LoVo (cell line): ENCODE results near the gene CDHR2.
"Not testable (repeated sequence)": the region's sequence is repeated elsewhere in the genome, so short reads cannot be mapped to it uniquely, and the experiment has no call there.

Experiments
- DNase-seq: peaks from one replicate; pipeline ENCODE4 v3.0.0-alpha.2; 2016; ENCODE audit warnings: low spot score

The CDHR2 gene

DNA sequence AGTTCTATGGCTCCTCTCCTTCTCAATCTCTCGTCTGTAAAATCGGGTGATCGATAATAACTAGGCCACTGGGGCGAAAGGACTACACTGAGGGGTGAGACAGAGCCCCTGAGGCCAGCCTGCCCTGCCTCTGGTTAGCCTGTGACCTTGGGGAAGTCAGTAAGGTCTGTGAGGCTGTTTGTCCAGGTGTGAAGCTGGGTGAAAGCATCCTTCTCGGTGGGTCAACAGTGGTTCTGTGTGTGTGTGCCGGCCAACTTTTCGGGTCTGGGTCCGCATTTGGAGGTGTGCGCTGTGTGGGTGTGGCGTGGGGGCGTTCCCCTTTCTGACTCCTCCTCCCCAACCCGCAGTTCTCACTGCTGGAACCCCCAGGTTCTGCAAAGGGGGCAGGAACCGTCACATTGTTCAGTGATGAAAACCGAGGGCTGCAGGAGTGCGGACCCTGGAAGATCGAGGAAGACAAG is 7.0 kb upstream of the CDHR2 start:
- no peak for DNase-seq

DNA sequence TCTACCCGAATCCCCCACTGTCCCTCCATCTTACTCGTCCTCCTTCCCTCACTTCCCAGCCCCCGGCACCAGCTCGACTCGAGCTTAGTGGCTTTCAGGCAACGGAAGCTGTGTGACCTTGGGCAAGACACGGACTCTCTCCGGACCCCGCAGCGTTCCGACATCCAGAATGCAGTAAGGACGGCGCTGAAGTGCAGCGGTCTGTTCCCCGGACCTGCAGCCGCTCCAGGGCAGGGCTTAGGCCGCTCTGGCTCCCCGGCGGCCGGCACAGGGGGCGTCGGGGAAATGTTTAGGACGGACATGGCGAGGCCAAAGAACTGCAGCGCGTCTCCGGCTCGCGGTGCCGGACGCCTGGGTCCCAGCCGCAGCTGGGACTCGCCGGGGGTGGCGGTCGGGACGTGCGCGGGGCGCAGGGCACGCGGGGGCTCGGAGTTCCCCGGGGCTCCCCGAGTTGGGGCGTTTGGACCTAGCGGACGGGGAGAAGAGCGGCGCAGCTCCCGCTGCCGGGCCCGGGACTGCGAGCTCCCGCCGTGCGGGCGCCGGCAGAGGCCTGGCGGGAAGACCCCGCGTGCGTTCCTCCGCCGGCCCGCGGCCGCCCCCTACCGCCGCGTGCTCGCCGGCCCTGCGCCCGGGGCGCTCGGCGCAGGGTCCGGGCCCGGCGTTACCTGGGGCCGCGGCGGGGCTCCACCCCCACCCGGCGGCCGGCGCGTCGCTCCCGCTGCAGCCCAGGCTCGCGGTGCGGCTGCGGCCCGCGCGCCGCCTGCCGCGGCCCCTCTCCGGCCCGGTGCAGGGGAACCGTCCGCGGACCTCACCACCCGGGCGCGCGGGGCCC is 6.3 kb upstream of the CDHR2 start:
- DNase-seq, result peak; percentile 57

DNA sequence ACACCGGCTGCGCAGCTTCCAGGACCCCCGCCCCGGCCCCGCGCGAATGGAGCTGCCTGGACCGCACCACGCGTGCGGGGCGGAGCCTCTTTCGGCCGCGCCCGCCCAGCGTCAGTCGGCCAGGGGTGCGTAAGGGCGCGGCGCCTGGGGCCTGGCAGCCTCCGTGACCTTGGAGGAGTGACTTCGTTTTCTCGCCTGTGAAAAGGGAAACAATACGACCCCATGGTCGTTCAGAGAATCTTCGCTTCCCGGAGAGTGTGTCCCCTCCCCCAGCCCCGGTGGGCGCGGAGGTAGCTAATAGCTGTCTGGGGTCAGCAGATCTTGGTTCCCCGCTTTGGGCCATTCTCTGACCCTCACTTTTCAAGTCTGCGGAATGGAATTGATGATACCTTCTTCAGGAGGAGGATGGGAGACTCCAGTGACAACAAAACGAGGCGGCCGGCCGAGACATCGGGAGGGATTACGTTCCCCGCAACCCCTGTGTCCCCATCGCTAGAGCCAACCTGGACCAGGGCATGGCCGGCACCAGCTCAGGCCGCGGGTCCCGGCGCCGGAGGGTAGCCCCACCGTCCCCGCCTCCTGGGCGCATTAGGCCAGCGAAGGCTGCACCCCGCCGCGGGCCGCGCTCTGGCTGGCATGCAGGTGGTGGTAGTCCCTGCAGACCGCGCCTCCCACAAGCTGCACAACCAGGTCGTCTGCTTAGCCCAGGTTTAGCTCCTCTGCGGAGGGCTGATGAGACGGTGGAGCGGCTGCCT is 5.5 kb upstream of the CDHR2 start:
- peak; percentile 89 for DNase-seq

DNA sequence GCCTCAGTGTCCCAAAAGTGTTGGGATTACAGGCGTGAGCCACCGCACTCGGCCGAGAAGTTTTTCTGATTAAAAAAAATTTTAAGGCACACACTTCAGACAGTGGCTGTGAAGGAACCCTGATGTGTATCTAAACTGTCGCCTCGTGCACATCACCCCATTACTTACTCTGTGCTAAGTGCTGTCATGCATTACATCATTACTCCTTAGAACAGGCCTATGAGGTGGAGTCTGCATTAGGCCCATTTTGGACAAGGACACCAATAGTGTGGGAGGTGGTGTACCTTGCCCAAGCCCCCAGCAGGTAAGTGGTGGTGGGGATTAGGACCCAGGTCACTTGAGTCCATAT is 3.8 kb upstream of the CDHR2 start:
- DNase-seq, result no peak

DNA sequence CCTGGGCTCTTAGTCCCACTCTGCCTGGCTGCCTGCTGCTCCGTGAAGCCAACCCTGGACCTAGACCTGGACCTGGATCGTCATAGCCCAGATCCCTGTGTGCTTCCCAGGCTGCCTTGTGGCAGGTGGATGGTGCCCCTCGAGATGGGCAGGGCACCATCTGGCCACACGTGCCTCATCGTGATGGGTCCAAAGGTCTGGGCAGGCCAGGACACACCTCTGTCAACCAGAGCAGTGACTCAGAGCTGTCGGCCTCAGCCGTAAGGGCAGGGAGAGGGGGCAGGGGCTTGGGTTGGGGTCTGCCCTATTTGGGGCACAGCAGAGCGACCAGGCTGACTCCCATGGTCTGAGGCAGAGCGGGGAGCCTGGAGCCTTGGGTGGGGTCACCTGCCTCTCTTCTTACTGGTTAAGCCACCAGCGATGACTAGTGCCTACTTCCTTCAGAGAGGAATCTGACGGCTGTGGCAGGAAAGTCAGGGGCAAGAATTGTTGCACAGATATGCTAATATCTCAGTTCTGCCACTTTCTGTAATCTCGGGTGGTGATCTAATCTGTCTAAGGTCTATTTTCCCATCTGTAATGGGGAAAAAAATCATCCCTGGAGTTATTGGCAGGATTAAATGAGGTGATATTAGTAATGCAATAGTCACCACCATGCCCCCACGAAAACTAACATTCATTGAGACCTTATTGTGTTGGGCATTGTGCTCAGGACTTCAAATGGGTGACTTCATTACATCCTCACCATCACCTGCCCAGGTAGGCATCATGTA is 3.2 kb upstream of the CDHR2 start:
- DNase-seq, result peak; percentile 77

DNA sequence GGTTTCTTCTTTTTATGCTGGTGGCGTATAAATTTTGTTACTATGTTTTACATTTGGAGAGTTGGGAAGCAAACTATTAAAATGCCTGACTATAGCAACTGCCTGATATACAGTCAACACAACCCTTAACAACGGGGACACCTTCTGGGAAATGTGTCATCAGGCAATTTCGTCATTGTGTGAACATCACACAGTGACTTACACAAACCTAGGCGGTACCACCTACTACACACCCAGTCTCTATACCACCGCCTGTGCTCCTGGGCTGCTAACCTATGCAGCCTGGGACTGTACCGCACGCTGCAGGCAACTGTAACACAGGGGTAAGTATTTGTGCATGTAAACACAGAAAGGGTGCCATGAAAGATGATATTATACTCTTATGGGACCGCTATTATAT is 1.3 kb upstream of the CDHR2 start:
- DNase-seq, result peak; percentile 49

DNA sequence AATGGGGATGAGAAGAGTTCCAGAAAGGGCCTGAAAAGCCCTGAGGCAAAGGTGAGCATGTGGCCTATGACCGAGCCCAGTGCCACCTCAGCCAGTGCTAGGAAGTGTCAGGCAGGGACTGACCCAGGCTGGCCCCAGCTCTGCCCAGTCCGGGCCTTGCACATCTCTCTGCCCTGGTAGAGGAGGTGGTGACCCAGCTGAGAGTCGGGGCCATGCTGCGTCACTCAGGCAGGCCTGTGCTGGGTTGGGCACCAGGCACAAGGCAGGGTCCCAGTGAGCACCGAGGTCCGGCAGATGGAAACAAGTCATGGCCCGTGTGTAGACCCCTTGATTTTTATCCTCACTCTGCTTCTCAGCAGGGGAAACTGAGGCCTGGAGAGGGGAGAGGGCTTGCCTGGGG is 729 bp downstream of the CDHR2 start:
- no peak for DNase-seq

DNA sequence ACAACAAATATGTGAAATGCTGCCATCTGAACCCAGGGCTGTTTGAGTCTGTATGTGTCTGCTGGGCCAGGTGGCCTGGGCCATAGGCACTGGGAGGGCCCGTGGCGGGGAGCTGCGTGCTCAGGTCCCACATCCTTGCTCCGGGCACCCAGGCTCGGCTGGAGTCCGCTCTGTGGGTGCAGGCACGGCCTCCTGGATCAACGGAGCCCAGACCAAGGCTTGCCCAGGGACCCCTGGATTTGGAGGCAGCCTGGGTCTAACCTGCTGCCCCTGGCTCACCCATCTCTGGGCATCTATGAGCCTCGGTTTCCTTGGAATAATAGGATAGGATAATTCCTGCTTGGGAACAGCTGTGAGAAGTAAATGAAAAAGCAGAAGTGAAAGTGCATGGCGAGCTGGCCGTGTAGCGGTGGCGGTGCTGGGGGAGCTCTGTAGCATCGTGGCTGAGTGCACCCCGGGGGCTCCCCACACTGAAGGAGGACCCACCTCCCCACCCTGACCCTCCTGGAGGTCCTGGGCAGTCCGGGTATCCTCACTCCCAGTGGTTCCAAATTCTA is 1.2 kb downstream of the CDHR2 start:
- no peak for DNase-seq

DNA sequence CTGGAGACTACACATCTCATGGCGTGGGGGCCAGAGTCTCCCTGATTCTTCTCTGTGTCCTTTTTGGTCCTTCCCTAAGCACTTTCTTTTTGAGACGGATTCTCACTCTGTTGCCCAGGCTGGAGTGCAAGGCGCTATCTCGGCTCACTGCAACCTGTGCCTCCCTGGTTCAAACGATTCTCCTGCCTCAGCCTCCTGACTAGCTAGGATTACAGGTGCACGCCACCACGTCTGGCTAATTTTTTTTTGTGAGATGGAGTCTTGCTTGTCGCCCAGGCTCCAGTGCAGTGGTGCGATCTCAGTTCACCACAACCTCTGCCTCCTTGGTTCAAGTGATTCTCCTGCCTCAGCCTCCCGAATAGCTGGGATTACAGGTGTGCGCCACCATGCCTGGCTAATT is 1.8 kb downstream of the CDHR2 start:
- not testable (repeated sequence) for DNase-seq

DNA sequence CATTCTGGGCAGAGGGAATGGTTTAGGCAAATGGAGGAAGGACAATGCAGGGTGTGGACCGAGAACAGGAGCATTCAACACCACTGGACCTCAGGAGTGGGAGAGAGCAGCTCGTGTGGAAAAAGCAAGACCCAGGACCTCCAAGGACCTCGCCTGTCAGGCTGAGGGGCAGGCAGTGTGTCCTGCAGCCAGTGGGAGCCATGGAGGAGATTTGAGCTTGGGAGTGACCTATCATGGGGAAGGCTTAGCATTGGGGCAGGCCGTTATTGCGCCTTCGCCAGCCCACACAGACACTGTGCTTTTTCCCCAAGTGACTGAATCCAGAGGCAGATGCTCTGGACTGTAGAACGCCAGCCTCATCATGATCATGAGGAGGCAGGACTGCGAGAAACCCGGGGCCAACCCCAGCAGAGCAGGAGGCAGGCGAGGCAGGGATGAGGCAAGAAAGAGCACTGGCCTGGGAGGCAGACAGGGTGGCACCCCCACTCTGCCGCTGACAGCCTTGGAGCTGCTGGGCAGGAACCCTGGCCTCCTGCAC is 3.3 kb downstream of the CDHR2 start:
- no peak for DNase-seq

DNA sequence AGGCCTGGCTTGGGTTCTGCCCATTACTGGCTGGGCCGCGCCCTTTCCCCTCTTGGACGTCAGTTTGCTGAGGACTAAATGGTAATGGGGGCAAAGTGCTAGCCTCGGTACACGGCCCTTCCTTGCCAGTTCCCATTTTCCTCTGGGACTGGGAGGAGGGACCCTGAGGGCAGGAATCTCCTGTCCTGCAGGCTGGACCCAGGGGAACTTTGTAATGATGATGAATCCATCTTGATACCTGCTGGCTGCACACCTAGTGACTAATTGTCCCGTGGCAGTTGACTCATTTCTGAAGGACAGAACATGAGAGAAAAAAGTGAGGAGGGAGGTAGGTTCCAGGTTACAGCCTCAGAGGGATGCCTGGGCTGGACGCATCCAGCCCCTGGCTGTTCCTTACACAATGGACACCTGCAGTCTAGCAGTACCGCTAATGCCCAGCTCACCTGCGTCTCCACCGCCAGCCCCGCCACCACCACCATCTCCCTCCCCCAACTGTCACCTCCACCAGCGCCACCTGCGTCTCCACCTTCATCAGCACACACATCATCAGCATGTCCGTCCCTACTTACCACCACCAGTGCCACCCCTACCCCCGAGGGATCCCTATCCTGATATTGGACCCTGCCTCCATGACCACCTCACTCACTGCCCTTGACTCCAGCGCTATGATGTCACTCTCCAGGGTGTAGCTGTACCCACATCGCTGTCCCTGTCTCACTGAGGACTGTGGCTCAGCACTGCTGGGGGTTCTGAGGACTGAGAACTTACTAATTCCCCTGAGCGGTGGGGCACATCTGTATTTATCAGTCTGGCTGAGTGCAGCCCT is 4.3 kb downstream of the CDHR2 start:
- peak; percentile 81 for DNase-seq

DNA sequence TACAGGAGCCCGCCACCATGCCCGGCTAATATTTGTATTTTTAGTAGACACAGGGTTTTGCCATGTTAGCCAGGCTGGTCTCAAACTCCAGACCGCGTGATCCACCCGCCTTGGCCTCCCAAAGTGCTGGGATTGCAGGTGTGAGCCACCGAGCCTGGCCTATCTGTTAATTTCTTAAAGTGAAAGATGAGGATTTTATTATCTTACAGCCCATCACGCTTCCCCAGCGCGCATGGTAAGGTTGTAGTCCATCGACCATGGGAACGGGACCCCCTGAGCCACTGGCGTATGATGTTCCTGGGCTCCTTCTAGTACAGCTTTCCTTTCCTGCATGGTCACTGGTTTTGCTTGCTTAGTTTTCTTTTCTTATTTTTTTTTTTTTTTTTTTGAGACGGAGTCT is 8.7 kb downstream of the CDHR2 start:
- DNase-seq, result no peak

DNA sequence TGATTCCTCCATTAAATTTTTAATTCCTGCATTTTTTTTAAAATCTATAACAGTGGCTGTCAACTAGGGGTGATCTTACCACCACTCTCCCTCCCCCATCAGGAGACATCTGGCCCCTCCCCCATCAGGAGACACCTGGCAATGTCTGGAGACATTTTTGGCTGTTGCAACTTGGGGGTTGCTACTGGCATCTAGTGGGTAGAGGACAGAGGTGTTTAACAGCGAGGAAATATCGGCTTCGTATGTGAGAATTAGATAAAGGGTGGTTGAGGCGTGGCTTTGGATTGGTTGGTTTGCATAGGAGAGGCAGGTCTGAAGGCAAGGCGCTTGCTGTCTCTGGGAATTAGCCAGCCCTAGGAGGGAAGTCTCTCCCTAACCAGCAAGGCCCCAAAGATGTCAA is 10.5 kb downstream of the CDHR2 start:
- no peak for DNase-seq

DNA sequence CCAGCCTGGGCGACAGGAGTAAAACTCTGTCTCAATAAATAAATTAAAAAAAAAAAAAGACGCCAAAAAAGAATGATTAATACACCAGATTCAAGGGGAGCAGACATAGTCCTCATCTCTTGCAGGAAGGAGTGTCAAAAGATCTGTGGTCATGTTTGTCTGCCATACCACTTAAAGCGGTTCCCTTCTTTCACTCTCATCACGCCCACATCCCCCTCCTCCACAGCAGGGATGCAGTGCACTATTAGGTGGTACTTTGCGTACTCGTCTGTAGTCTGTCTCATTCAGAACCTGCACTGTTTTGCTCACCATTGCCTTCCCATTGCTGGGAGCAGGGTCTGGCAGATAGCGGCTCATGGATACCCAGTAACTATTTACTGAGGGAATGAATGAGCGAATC is 11.2 kb downstream of the CDHR2 start:
- no peak for DNase-seq

DNA sequence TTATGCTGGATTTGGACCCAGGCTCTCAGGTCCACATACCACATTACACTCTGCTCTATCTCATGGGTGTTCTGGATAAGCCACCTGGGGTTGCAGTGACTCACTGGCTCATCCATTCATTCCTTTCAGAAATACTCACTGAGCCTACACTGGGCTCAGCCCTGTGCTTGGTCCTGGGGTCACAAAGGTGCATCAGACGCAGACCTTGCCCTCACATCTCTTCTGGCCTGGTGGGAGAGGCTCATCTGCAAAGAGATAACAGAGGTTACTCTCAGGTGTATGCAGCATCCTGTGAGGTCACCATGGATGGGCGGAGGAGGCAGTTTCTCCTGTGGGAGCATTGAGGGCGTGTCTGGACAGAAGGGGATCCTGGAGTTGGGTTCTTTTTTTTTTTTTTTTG is 12.1 kb downstream of the CDHR2 start:
- DNase-seq, result no peak

DNA sequence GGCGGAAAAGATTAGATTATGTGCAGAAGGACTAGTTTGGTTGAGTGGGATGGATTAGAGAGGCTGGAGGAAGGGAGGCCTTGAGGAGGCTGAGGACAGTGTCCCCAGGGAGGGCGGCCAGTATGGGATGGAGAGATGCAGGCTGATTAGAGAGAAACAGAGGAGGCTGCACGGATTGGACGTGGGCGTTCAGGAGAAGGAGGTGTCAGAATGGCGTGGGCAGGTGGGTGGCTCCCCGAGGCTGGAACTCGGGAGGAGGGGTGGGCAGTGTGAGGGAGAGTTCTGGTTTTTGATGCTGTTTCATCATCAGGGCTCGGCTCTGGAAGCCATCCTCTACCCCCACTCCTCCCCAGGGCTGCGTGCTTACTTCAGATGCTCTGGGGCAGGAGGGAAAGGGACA is 13.0 kb downstream of the CDHR2 start:
- no peak for DNase-seq

DNA sequence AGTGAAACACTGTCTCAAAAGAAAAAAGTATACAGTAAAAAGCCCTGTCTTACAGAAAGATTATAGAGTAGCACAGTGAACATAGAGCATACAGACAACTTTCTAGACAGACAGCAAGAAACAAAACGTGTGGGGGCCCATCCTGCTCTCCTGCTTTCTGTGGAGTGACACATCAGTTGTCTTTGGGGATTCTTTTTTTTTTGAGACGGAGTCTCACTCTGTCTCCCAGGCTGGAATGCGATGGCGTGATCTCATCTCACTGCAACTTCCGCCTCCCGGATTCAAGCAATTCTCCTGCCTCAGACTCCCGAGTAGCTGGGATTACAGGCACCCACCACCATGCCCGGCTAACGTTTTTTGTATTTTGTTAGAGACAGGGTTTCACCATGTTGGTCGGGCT is 14.9 kb downstream of the CDHR2 start:
- DNase-seq, result no peak

DNA sequence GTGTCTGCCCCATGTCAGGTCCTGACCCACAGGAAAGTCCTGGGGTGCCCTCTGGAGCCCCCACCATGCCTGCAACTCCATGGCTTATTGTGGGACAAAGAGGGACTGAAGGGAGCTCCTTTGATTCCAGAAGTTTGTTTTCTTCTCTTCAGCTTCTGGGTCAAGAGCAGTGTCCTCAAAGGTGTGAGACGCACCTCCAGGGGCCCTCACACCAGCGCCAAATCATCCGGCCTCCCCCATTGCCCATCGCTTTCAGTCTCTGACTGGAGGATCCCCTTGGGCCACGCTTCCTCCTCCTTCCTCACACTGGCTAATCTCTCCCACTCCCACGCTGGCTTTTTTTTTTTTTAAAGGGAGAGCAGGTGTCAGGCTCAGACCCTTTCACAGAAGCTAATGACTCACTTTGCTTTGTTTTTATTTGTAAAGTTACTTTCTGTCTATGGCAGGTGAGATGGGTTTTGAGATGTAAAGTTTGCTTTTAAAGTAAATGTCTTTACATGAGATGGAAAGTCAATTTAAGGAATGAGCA is 16.7 kb downstream of the CDHR2 start:
- DNase-seq, result no peak

DNA sequence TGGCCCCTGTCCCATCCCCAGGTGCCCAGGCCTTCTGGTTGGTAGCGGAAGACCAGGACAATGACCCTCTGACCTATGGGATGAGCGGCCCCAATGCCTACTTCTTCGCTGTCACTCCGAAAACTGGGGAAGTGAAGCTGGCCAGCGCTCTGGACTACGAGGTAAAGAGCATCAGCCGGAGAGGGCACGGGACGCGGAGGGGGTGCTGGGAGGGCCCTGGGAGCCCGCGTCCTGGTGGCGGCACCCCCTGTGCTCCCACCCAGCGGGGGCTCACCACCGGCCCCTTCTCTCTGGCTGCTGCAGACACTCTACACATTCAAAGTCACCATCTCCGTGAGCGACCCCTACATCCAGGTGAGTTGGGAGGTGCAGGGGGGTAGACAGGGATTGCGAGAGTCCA is 19.5 kb downstream of the CDHR2 start:
- DNase-seq, result no peak

DNA sequence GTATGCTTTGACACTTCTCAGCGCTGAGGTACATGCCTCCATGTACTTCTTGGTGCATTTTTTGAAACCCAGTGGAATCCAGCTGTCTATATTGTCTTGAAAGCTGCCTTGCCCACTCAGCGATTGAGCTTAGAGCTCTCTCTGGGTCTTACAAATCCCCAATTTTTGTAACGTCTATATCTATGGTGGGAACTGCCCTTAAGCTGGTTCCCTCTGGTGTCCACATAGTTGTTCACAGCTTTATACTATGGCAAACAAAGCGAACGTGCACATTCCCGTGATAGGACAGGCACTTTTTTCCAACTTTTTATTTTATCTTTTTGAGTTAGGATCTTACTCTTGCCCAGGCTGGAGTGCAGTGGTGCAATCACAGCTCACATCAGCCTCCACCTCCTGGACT is 20.9 kb downstream of the CDHR2 start:
- no peak for DNase-seq
